IPS-NIHi7 (cell line): ENCODE results near the gene RTCA.
"Not testable (repeated sequence)": the region's sequence is repeated elsewhere in the genome, so short reads cannot be mapped to it uniquely, and the experiment has no call there.

Experiments used
- DNase-seq: peaks from one replicate; pipeline ENCODE4 v3.0.0; 2012; ENCODE audit warnings: mixed read lengths; ENCODE audit errors: extremely low spot score

The RTCA gene

DNA sequence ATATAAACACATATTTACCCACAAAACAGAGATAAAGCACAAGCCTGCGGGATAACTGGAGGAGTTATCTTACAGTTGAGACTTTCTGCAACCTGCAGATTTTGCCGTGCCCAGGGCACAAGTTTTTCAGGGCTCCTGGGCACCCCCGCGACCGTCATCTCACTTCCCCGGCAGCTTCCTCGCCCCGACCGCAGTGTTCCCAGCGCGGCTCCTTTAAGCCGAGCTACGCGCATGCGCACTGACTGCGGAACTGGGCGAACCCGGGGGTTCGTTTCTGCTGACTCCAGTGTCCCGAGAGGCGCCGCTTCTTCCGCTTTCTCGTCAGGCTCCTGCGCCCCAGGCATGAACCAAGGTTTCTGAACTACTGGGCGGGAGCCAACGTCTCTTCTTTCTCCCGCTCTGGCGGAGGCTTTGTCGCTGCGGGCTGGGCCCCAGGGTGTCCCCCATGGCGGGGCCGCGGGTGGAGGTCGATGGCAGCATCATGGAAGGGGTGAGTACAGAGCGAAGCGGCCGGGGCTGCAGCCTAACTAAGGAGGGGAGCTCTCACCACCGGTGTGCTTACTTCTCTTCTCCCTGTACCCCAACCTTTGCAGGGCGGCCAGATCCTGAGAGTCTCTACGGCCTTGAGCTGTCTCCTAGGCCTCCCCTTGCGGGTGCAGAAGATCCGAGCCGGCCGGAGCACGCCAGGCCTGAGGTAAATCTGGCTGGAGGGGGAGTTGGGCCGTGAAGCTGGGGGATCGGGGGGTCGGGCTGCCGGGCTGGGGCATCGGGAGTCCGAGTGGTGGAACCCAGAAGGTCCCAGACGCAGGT, at the start of gene RTCA:
TSS of gene RTCA (plus strand) at position 286 of the 810 bp plus-strand sequence. CDS start at position 446, 160 bp downstream.
- peak; percentile 97 for DNase-seq

DNA sequence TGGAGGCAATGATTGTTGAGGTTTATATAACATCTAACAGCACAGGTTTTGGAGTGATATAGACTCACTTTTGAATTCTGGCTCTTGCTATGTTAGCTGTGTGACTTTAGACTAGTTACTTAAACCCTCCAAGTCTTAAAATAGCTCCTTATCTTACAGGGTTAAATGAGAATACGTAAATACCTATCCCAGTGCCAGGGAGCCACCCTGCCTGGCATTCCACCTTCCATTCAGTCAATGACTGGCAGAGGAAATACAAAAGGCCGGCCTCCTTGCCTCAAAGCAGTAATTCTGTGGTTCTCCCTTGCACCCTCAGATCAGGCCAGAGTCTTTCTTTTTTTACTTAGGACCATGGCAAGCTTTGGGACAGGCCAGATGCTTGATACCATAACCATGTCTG, 48.2 kb upstream of the RTCA start:
- DNase-seq: no peak

DNA sequence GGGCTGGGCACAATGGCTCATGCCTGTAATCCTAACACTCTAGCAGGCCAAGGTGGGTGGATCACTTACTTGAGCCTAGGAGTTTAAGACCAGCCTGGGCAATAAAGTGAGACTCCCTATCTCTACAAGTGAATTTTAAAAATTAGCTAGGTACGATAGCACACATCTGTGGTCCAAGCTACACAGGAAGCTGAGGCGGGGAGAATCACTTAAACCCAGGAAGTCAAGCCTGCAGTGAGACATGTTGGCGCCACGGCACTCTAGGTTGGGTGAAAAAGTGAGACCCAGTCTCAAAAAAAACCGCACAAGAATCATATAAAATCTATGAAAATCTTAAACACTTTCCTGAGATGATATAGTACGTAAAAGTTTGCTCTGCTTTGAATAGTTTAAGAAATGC, 46.6 kb upstream of the RTCA start:
- no peak for DNase-seq

DNA sequence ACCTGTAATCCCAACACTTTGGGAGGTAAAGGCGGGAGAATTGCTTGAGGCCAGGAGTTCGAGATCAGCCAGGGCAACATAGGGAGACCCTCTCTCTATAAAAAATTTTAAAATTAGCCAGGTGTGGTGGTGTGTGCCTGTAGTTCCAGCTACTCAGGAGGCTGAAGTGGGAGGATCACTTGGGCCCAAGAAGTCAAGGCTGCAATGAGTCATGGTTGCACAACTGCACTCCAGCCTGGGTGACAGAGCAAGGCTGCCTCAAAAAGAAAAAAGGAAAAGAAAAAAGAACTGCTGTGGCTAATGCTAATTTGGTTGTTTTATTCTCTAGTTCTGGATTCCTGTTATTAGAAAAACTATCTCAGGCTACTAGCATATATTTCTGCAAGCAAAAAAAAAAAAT, 46.1 kb upstream of the RTCA start:
- DNase-seq: no peak

DNA sequence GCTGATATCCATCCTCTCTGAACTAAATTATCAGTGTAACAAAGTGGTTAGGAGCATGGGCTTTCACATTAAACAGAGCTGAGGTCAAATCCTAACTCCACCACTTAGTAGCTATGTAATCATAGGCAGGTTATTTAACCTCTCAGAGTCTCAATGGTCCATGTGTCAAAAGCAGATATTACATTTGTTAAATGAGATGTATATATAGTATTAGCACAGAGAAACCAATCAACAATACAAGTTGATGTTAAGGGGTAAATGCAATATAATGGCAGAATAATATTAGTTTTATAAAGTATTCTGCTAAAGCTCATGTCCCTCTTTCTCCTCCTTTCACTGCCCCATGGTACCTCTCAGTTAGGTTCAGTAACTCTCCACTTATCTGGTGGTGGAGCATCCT, 43.6 kb upstream of the RTCA start:
- no peak for DNase-seq

DNA sequence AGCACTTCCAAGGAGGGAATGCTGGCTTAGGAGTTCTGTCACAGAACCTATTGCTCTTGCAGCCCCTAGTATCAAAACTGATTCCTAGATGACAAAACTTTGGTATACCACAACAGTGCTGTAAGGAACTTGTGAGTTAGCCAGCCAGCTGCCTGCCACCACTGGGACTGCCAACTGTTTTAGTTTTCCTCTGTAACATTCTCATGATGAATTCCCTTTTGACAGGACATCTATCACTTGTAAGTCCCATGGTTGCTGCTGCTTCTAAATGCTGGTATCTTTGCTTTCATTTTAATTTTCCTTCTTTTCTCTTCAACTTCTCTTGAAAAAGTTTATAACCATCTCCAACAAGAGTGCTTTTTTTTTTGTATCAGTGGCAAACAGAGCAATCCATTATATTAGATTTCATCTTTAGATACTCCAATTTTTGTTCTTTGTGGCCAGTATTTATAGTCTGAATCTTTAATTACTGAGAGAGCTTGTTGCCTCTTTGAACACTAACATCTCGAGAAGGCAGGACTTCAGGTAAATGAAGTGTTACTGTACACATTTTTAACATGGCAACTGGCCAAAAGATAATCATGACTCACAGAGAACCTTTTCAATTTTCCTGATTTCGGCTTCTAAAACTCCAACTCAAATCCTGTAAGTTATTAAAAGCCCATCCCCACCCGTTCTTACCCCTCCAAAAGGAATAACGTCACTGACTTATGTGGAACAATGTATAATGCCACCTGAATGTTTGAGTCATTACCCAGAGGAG, 36.2 kb upstream of the RTCA start:
- no peak for DNase-seq

DNA sequence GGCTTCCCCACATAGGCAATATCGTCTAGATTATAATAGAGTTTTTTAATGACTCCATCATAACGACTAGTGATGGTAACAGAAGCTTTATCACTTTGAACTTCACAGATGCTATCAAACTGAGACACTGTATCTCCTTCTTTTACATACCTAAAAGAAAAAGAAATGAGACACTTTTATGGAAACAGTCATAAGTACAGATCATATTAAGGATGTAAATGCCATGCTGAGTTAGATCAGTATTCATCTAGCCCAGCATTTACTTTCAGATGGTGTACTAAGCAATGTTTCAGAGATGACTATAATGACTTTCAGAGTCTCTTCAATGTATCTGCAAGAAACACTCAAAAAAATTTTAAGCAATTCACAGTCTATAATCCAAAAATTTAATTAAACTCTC, 35.3 kb upstream of the RTCA start:
- no peak for DNase-seq

DNA sequence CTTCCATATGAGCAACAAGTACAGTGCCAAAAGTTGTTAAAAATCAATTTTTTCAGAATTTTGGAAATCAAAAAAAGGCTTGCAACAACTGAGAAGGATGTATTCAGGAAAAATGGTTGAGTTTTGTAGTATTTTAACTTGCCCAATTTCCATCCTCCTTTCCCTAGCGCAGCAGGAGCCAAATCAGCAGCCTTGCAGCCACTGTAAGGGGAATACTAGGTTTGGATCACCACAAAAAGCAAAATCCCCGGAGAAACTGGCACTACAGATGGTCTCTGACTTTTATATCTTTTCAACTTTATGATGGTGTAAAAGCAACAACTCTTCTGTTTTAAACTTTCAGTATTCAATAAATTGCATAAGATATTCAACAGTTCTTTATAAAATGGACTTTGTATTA, 34.3 kb upstream of the RTCA start:
- no peak for DNase-seq

DNA sequence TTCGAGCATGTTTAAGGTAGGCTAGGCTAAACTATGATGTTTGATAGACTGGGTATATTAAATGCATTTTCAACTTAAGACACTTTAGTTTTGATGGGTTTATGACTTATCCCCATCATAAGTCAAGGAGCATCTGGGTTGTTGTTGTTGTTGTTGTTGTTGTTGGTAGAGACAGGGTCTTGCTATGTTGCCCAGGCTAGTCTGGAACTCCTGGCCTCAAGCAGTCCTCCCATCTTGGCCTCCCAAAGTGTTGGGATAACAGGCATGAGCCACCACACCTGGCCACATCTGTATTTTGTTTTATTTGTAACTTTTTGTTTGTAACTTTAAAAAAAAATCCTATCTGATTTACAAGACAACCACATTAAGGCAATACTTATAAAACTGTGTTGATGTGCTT, 33.9 kb upstream of the RTCA start:
- no peak for DNase-seq

DNA sequence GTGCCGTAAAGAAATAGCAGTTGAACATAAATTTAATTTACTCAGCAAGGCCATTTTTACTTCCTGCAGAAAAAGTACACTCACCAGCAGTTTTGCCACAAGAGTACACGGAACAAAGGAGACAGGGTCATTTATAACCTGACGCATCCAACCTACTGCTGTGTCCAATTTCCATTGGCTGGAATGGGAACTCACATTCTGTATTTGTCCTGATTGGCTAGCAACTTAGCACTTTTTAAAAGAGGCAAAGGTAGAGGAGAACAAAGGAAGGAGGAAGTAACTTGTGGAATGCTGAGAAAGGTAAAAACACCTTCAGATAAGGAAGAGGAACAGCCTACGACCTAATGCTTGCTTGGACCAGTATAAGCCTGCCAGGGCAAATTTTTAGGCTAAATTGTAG, 32.5 kb upstream of the RTCA start:
- DNase-seq: not testable (repeated sequence)

DNA sequence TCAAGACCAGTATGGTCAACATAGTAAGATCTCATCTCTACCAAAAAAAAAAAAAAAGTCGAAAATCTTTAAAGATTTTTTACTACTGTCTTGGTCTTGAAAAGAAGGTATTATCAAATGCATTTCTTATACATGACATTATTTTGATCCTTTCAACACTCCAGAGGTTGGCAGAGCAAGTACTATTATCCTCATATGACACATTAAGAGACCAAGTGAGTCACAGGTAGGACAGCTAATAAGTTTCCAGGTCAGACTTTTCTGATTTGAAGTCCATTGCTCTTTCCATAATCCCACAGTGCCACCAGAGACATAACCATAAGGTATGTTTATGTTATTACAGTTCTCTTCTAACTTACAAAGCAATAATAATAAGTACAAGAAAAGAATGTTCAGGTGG, 31.6 kb upstream of the RTCA start:
- DNase-seq: no peak

DNA sequence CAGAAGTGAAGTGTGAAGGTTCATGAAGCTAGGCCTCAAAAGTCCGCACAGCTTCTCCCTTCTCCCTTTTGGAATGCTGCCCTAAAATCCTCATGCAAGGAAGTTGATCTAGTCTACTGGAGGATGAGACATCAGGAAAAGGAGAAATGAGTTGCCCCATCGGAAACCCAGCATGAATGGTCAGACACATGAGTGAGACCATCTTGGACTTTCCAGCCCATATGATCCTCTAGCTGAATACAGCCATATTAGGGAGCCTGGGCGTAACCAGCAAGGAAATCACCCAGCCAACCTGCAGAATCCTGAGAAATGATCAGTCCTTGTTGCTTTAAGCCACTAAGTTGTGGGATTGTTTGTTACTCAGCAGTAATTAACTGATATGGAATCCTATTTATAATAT, 28.9 kb upstream of the RTCA start:
- DNase-seq: no peak

DNA sequence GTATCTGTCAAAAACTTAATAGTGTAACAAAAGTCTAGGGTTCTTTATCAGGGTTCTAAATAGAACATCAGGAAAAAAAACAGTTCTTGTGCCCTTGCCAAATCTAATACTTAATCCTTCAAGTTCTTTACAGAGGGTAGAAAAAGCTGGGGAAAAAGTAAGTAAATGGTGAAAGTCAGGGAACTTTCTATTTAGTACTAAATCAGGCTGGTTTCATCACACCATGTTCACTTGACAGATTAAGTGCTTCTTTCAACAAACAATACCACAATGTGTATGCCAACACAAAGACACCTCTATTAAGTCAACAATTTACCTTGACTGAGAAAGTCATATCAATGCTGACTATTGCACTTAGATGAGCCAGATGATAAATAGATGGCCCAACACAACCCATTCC, 26.1 kb upstream of the RTCA start:
- no peak for DNase-seq

DNA sequence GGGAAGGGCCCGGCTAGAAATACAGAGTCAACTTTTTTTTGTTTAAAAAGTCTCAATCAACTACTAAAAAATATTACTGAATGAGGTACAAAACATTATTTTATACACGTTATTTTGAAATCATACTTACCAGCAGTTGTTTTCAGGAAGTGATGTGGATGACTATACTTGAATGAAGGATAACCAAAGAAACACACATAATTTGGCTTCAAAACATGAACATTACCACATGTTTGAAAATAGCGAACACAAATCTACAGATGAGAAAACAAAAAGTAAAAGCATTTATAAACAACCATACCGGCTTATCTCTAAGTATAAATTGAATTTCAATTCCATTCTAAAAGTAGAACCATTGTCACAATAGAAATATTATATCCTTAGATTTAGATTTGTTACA, 25.4 kb upstream of the RTCA start:
- no peak for DNase-seq

DNA sequence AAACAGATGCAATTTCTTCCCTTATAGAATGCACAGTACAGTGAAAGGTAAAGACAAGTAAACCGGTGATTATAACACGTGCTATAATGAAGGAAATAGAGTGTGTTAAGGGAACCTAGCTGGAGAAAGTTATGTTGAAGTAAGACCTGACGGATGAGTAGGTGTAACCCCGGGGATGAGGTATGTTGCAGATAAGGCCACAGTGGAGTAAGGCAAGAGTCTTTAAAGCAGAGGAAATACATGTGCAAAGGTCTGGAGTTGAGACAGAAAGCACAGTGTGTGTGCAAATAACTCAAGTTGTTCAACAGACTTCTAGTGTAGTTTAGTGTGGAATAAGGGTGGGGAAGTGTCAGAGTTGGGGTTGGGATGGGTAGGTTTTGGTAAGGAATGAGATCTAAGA, 19.3 kb upstream of the RTCA start:
- DNase-seq: no peak

DNA sequence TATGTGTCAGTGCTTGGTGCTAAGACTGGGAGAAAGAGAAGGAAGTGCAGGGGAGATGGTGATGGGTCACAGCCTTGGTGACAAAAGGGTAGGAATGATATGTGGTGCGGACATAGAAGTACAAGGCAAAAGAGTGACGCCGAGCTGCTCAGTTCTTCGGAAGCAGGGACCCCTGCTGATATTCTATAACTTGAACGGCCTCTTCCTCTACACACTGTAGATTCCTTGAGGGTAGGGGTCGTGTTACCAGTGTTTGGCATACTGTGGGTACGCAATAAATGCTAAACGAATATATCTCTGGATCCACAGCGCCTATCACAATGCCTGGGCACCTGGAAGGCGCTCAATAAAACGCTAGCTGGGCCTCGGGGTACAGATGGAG, 16.9 kb upstream of the RTCA start:
- peak; percentile 21 for DNase-seq

DNA sequence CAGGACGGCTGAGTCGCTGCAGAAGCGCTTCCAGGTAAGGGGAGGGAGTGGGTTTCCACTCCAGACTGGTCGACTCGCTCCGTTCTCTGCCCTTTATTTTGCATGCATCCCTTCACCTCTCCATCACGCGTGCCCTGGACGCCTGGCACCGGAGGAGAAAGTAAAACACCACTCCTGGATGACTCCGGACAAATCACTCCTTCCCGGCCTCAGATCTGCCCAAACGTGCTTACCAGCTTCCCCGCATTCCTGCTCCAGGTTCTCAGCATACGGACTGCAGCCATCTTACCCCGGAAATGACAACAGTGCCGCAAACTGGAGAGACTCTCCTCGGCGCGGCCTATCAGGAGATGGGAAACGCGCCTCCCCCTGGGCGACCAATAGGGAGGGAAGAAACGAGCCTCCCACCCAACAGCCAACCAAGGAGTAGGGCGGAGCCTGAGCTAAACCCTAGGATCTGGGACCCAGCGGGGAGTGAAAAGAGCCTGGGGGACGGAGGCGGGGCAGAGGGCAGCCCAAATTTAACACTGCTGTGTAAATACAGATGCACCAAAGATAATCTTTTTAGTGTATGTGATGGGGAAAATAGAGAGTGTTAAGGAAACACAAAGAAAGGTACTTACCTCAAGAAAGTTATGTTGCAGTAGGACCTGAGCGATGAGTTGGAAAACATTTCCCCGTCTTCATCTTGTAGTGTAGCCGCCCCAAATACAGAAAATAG, 16.3 kb upstream of the RTCA start, which contains the start of gene DBT:
TSS of gene DBT (minus strand) at position 298 of the 721 bp plus-strand sequence. CDS start at position 284, 14 bp downstream.
- peak; percentile 100 for DNase-seq

DNA sequence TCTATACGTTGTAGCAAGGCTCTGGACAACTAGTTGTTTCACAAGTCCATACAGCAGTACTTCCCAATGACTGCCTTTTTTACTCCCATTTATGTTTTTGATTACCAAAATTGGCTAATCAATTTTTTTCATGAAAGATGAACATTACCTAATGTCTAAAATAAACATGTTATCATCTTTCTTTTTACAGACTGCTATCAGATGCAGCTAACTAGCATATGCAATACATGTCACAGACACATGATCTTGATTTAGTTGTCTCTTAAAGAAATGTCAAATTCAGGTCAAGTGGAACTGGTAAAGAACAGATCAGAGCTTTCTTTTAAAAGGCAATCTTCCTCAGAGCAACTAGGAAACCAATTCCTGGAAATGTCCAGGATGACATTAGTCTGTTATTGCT, 15.8 kb upstream of the RTCA start:
- DNase-seq: no peak

DNA sequence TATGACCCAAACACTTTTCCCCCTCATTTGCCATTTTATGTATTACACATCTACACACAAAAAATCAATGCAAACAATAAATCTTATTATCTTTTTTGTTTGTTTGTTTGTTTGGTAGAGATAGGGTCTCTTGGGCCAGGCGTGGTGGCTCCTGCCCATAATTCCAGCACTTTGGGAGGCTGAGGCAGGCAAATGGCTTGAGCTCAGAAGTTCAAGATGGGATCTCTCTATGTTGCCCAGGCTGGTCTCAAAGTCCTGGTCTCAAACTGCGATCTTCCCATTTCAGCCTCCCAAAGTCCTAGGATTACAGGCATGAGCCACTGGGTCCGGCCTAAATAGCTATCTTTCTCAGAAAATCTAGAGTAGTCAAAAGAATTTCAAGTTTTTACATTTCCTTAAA, 15.2 kb upstream of the RTCA start:
- DNase-seq: no peak

DNA sequence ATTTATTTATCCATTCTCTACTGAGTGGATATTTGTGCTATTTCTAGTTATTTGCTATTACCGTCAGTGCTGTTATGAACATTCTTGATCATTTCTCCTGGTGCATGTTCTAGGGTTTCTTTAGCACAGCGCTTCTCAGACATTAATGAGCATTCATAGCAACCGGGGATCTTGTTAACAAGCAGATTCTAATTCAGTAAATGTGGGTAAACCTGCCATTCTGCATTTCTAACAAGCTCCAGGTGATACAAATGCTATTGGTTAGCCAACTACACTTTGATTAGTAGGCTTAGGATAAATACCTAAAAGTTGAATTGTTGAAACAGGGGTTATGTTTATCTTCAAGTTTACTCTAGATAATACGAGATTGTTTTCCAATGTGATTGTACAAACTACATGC, 13.1 kb upstream of the RTCA start:
- DNase-seq: no peak

DNA sequence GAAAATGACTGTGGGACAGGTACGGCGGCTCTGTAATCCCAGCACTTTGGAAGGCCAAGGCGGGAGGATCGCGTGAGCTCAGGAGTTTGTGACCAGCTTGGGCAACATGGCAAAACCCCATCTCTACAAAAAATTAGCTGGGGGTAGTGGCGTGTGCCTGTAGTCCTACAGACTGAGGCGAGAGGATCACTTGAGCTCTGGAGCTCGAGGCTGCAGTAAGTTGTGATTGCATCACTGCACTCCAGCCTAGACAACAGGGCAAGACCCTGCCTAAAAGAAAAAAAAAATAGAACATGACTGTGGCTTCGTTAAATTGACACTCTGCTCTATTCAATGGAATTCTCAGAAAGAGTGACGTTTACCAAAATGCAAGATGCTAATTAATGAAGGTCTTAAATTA, 12.5 kb upstream of the RTCA start:
- DNase-seq: no peak

DNA sequence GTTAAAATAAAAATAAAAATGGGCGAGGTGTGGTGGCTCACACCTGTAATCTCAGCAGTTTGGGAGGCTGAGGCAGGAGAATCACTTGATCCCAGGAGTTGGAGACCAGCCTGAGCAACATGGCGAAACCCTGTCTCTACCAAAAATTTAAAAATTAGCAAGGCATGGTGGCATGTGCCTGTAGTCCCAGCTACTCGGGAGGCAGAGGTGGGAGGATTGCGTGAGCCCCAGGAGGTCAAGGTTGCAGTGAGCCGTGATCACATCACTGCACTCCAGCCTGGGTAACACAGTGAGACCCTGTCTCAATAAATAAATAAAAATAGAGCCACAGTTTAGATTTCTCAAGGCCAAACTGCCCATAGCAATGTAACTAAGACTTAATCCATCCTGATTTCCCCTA, 9.7 kb upstream of the RTCA start:
- DNase-seq: not testable (repeated sequence)

DNA sequence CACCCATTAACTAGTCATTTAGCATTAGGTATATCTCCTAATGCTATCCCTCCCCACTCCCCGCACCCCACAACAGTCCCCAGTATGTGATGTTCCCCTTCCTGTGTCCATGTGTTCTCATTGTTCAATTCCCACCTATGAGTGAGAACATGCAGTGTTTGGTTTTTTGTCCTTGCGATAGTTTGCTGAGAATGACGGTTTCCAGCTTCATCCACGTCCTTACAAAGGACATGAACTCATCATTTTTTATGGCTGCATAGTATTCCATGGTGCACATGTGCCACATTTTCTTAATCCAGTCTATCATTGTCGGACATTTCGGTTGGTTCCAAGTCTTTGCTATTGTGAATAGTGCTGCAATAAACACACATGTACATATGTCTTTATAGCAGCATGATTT, 7.6 kb upstream of the RTCA start:
- DNase-seq: not testable (repeated sequence)
